Cardiac muscle cell (in vitro differentiated cells and primary cell): ENCODE results near the gene FOXJ2. TPM values are rescaled to one million over a fixed set of nuclear protein-coding genes. Genes with fewer than 3 reads are reported as not detected.

Source experiments
- DNase-seq, 2 donors: peaks; one replicate each; pipeline versions ENCODE4 v3.0.0 to v3.0.0-alpha.2; 2010 to 2017; ENCODE audit warnings: low read depth in 1 of 2, low spot score in 1 of 2
- H3K27ac ChIP-seq: fragments of 200-600 bp; sonication (generic); 2 replicates; pipeline ENCODE4 v1.5.1; 2016
- H3K27me3 ChIP-seq: fragments of 200-600 bp; sonication (generic); 2 replicates; pipeline ENCODE4 v1.6.0; 2016; ENCODE audit warnings: control low read depth
- H3K36me3 ChIP-seq: fragments of 200-600 bp; sonication (generic); 2 replicates; pipeline ENCODE4 v1.5.1; 2016; ENCODE audit warnings: control low read depth
- H3K4me1 ChIP-seq: fragments of 200-600 bp; sonication (generic); 2 replicates; pipeline ENCODE4 v1.8.1; 2017; ENCODE audit warnings: low read depth, mild to moderate bottlenecking, mixed run types
- H3K4me3 ChIP-seq: fragments of 200-600 bp; sonication (generic); 2 replicates; pipeline ENCODE4 v1.5.1; 2016; ENCODE audit warnings: mild to moderate bottlenecking
- H3K9me3 ChIP-seq: fragments of 200-600 bp; sonication (generic); 2 replicates; pipeline ENCODE4 v1.5.1; 2017; ENCODE audit warnings: low read depth, mild to moderate bottlenecking, control low read depth
- CTCF ChIP-seq: IDR thresholded peaks from 2 replicates; pipeline ENCODE4 v1.5.1; 2012; ENCODE audit warnings: low read depth, mild to moderate bottlenecking, low read length
- polyA plus RNA-seq: library from polyadenylated mRNA; unstranded; fragments of >200 nt; fragmentation: Nextera tagmentation; extraction: Ambion mirVana; gene quantifications from 2 replicates; pipeline ENCODE4 v1.2.1, GENCODE V29; 2016
- total RNA-seq: library from RNA; depleted of rRNA; stranded (reverse); fragments of >200 nt; gene quantifications from 2 replicates; pipeline ENCODE4 v1.2.3, GENCODE V29; 2016

The FOXJ2 gene
- total and polyA plus RNA-seq, 2 experiments from 2014 or later = 24.1 to 26.6 TPM

GRCh38 chr12:8052679-8053078 is 20.2 kb downstream of the FOXJ2 start:
- H3K36me3 ChIP-seq = peaks cover 44% of the 10 kb centered on the region

GRCh38 chr12:8054816-8055215 is 22.3 kb downstream of the FOXJ2 start:
- no peak for TF ChIP-seq CTCF
- Histone ChIP-seq H3K9me3 (no peaks in the 10 kb centered on the region), H3K4me1 (no peaks in the 10 kb centered on the region)

More at GRCh38 chr12:8052679-8053078, 20.2 kb downstream of the FOXJ2 start:
- no peak for TF ChIP-seq CTCF
- peak overlapping the region; percentile 34 for H3K27ac ChIP-seq
- DNase-seq = no peak
- no peaks in the 10 kb centered on the region for H3K9me3 ChIP-seq
- H3K4me3 ChIP-seq = no peak overlapping the region
- no peaks in the 10 kb centered on the region for H3K4me1 ChIP-seq
- no peaks in the 10 kb centered on the region for H3K27me3 ChIP-seq

GRCh38 chr12:8057306-8057705 is 24.8 kb downstream of the FOXJ2 start:
- peaks cover 13% of the 10 kb centered on the region for H3K36me3 ChIP-seq
- H3K4me1 ChIP-seq = no peaks in the 10 kb centered on the region
- H3K27ac ChIP-seq = no peak overlapping the region
- no peaks in the 10 kb centered on the region for H3K9me3 ChIP-seq
- TF ChIP-seq CTCF = no peak
- no peak for DNase-seq
- no peak overlapping the region for H3K4me3 ChIP-seq
- no peaks in the 10 kb centered on the region for H3K27me3 ChIP-seq

More at GRCh38 chr12:8054816-8055215, 22.3 kb downstream of the FOXJ2 start:
- no peak overlapping the region for H3K4me3 ChIP-seq
- DNase-seq = no peak
- no peak overlapping the region for H3K27ac ChIP-seq
- peaks cover 23% of the 10 kb centered on the region for H3K36me3 ChIP-seq
- no peaks in the 10 kb centered on the region for H3K27me3 ChIP-seq

GRCh38 chr12:8057839-8058238 is 25.3 kb downstream of the FOXJ2 start:
- Histone ChIP-seq H3K4me1 (no peaks in the 10 kb centered on the region), H3K27ac (no peak overlapping the region), H3K36me3 (peaks cover 9% of the 10 kb centered on the region), H3K9me3 (no peaks in the 10 kb centered on the region), H3K27me3 (no peaks in the 10 kb centered on the region), H3K4me3 (no peak overlapping the region)
- DNase-seq = peak in 1 of 2 donors; percentile 88
- no peak for TF ChIP-seq CTCF

- DNase-seq = no peak
- no peaks in the 10 kb centered on the region for H3K4me1 ChIP-seq
- no peaks in the 10 kb centered on the region for H3K9me3 ChIP-seq
- H3K4me3 ChIP-seq = no peak overlapping the region
- H3K36me3 ChIP-seq = peaks cover 4% of the 10 kb centered on the region
- no peak overlapping the region for H3K27ac ChIP-seq
- TF ChIP-seq CTCF = no peak
- H3K27me3 ChIP-seq = no peaks in the 10 kb centered on the region
Measured at GRCh38 chr12:8058506-8058905, 26.0 kb downstream of the FOXJ2 start.

- Histone ChIP-seq H3K27me3 (no peaks in the 10 kb centered on the region), H3K4me3 (no peak overlapping the region), H3K4me1 (no peaks in the 10 kb centered on the region), H3K9me3 (no peaks in the 10 kb centered on the region), H3K36me3 (no peaks in the 10 kb centered on the region), H3K27ac (no peak overlapping the region)
- no peak for TF ChIP-seq CTCF
- no peak for DNase-seq
Measured at GRCh38 chr12:8064131-8064530, 31.6 kb downstream of the FOXJ2 start.
